Measurements from ENCODE around the gene PLXNC1.

DNA sequence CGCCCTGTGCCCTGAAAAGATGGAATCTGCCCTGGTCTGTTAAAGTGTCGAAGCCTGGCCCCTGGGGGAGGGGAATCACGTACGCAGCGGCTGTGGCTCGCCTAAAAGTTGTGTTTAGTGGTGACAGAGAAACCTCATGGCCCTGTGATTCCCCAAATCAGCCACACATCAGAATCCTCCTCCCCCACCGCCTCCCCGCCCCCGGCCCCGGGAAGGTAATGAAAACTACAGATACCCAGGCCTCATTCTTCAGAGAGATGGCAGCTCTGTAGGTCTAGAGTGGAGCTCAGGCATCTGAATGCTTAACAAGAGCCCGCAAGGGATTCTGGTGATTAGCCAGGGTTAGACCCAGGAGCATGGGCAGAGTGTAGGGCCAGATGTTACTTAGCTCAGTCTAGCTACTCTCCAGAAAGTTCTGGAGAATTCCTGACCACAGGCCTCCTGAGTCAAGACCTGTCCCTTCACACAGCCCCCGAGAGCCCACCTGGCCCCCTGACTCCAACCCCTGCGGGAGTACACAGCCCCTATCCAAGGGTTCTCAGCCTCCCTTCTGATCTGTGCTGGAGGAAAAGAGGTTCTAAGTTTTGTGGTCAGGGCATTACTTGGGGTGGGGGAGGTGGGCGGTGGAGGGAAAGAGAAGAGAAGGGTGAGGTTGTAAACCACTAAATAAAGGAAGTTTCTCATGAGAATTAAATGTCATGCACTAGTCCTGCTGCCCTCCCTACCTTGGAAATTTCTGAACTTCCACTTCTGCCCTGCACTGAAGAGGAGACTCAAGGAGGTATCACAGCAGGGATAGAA lies 114.8 kb downstream of the PLXNC1 start:
- TF ChIP-seq, protein P1, sequence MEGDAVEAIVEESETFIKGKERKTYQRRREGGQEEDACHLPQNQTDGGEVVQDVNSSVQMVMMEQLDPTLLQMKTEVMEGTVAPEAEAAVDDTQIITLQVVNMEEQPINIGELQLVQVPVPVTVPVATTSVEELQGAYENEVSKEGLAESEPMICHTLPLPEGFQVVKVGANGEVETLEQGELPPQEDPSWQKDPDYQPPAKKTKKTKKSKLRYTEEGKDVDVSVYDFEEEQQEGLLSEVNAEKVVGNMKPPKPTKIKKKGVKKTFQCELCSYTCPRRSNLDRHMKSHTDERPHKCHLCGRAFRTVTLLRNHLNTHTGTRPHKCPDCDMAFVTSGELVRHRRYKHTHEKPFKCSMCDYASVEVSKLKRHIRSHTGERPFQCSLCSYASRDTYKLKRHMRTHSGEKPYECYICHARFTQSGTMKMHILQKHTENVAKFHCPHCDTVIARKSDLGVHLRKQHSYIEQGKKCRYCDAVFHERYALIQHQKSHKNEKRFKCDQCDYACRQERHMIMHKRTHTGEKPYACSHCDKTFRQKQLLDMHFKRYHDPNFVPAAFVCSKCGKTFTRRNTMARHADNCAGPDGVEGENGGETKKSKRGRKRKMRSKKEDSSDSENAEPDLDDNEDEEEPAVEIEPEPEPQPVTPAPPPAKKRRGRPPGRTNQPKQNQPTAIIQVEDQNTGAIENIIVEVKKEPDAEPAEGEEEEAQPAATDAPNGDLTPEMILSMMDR (IDR thresholded peaks at IDR 0.05): no peak
- TF ChIP-seq EZH2 (IDR thresholded peaks at IDR 0.05; ENCODE audit: borderline replicate concordance, insufficient read depth, low read depth, low read length, poor library complexity, severe bottlenecking): no peak

Measured in B cell (primary cell).